Esophagus squamous epithelium (tissue), 5 donors: ENCODE measurements around the gene NUBPL. TPM values are rescaled to one million over a fixed set of nuclear protein-coding genes. Genes with fewer than 3 reads are reported as not detected.

Experiments used
- DNase-seq: peaks from one replicate; lab custom pipeline; 2025; lab: John Stamatoyannopoulos, UW
- H3K27ac ChIP-seq, 4 donors: fragments of 200-600 bp; sonication (generic); one replicate each; pipeline ENCODE4 v1.5.1; 2016 to 2019; ENCODE audit warnings: mild to moderate bottlenecking in 1 of 4
- H3K27me3 ChIP-seq, 4 donors: fragments of 200-600 bp; sonication (generic); 1 replicate in 3 of 4; 2 replicates in 1 of 4; pipeline versions ENCODE4 v1.5.1 to v1.6.0; 2017 to 2021; ENCODE audit warnings: antibody characterized with exemption in 1 of 4
- H3K36me3 ChIP-seq, 3 donors: fragments of 200-600 bp; sonication (generic); one replicate each; pipeline ENCODE4 v1.5.1; 2016 to 2019
- H3K4me1 ChIP-seq, 3 donors: fragments of 200-600 bp; sonication (generic); one replicate each; pipeline ENCODE4 v1.5.1; 2017 to 2019
- H3K4me3 ChIP-seq, 4 donors: fragments of 200-600 bp; sonication (generic); 1 replicate in 3 of 4; 2 replicates in 1 of 4; pipeline ENCODE4 v1.5.1; 2016 to 2019; ENCODE audit warnings: mild to moderate bottlenecking in 2 of 4, moderate library complexity in 1 of 4
- H3K9me3 ChIP-seq, 3 donors: fragments of 200-600 bp; sonication (generic); one replicate each; pipeline ENCODE4 v1.5.1; 2016 to 2019
- CTCF ChIP-seq, 6 experiments: fragments of 450-650 bp in 4 of 6; fragments of 200-600 bp in 2 of 6; sonication (generic) in 2 of 6; IDR thresholded peaks; one replicate each; pipeline ENCODE4 v1.5.1; 2016 to 2019; ENCODE audit warnings: antibody characterized with exemption in 6 of 6, mild to moderate bottlenecking in 4 of 6, moderate library complexity in 4 of 6
- POLR2A ChIP-seq, 4 donors: fragments of 450-650 bp; IDR thresholded peaks; one replicate each; pipeline ENCODE4 v1.6.1; 2017; ENCODE audit warnings: antibody characterized with exemption in 4 of 4, mild to moderate bottlenecking in 4 of 4, moderate library complexity in 3 of 4
- WGBS, 2 donors: methylation state at CpG; one replicate each; pipeline ENCODE4 v1.1.5; 2018; 5-methylcytosine and 5-hydroxymethylcytosine counted together
- intact Hi-C: fragments of 100-400 bp; cut with DNase I; formaldehyde crosslinking; loops from one replicate; pipeline ENCODE4 v1.15.0; 2022
- small RNA-seq, 4 donors: library from RNA; depleted of rRNA; stranded (forward); fragments of <200 nt; gene quantifications; one replicate each; pipeline ENCODE3, GENCODE V24; 2016
- total RNA-seq, 4 donors: library from RNA; depleted of rRNA; stranded (reverse); fragments of >200 nt; gene quantifications; one replicate each; pipeline ENCODE4 v1.1.0, GENCODE V29; 2016
- donor health status: DM: yes; HTN: yes; CAD: no.

The NUBPL gene
- total RNA-seq, 4 donors from 2014 or later, result 2.9 to 8.4 (median 6.8) TPM

GRCh38 chr14:31898838-31899528 is 337.8 kb downstream of the NUBPL start:
- Histone ChIP-seq H3K27ac (no peak overlapping the region), H3K27me3 (no peaks in the 10 kb centered on the region), H3K36me3 (no peaks in the 10 kb centered on the region), H3K4me3 (no peak overlapping the region), H3K9me3 (no peaks in the 10 kb centered on the region), H3K4me1 (peaks cover 0 to 3% (median 0%) of the 10 kb centered on the region in 3 donors)
- DNase-seq, result no peak
- TF ChIP-seq POLR2A (IDR thresholded peaks at IDR 0.05) (no peak), CTCF (IDR thresholded peaks at IDR 0.05) (no peak)
- intact Hi-C loops, result no loop called here

- no peaks in the 10 kb centered on the region for H3K36me3 ChIP-seq
- TF ChIP-seq CTCF (IDR thresholded peaks at IDR 0.05), result no peak
- TF ChIP-seq POLR2A (IDR thresholded peaks at IDR 0.05), result no peak
- no peaks in the 10 kb centered on the region for H3K27me3 ChIP-seq
- peaks cover 0 to 3% (median 0%) of the 10 kb centered on the region in 3 donors for H3K4me1 ChIP-seq
- intact Hi-C loops, result no loop called here
- H3K4me3 ChIP-seq, result no peak overlapping the region
- WGBS, 2 donors, result 30 to 42% methylated on average over 2 of the region's 2 CpGs
- no peaks in the 10 kb centered on the region for H3K9me3 ChIP-seq
- H3K27ac ChIP-seq, result no peak overlapping the region
- no peak for DNase-seq
These were observed 340.8 kb downstream of the NUBPL start for GRCh38 chr14:31902002-31902401.

GRCh38 chr14:31902945-31903646 is 341.9 kb downstream of the NUBPL start:
- Histone ChIP-seq H3K4me3 (no peak overlapping the region), H3K4me1 (peaks cover 0 to 3% (median 0%) of the 10 kb centered on the region in 3 donors), H3K27ac (no peak overlapping the region), H3K27me3 (no peaks in the 10 kb centered on the region), H3K36me3 (no peaks in the 10 kb centered on the region), H3K9me3 (no peaks in the 10 kb centered on the region)
- WGBS, 2 donors, result 71 to 84% methylated on average over 3 to 6 of the region's 6 CpGs
- intact Hi-C loops, result no loop called here
- DNase-seq, result no peak
- TF ChIP-seq CTCF (IDR thresholded peaks at IDR 0.05) (no peak), POLR2A (IDR thresholded peaks at IDR 0.05) (no peak)

GRCh38 chr14:31909977-31910376 is 348.8 kb downstream of the NUBPL start:
- DNase-seq, result no peak
- no peak for TF ChIP-seq CTCF (IDR thresholded peaks at IDR 0.05)
- TF ChIP-seq POLR2A (IDR thresholded peaks at IDR 0.05), result no peak
- H3K36me3 ChIP-seq, result no peaks in the 10 kb centered on the region
- WGBS, 2 donors, result 85 to 87% methylated on average over 3 of the region's 3 CpGs
- intact Hi-C loops, result no loop called here
- no peak overlapping the region for H3K27ac ChIP-seq
- peaks cover 0 to 19% (median 0%) of the 10 kb centered on the region in 3 donors for H3K9me3 ChIP-seq
- no peak overlapping the region for H3K4me3 ChIP-seq
- no peaks in the 10 kb centered on the region for H3K27me3 ChIP-seq
- no peaks in the 10 kb centered on the region for H3K4me1 ChIP-seq

Small RNA genes lying within 50 kb of the gene (small RNA-seq; reads per million reads assigned to genes)
- gene RNU6-455P, result 0 reads per million in 4 donors
- gene RNU6-602P, result 0 reads per million in 4 donors

Other genes with a start within 250 kb of the NUBPL start
- 10 to 100 TPM; 14.2 to 26.6 (median 17.0) TPM for gene HEATR5A, start 140.9 kb upstream of the NUBPL start, total RNA-seq
- 10 to 100 TPM; 32.0 to 42.5 (median 34.8) TPM for gene DTD2, start 103.9 kb upstream of the NUBPL start, total RNA-seq
- not detected for gene GPR33, start 73.4 kb upstream of the NUBPL start, total RNA-seq